Smooth muscle cell (in vitro differentiated cells): ENCODE results near the gene CD27. TPM values are rescaled to one million over a fixed set of nuclear protein-coding genes. Genes with fewer than 3 reads are reported as not detected.

Source experiments
- DNase-seq: peaks from one replicate; lab custom pipeline; 2025; ENCODE audit not compliant: unreplicated experiment; lab: John Stamatoyannopoulos, UW
- H2AFZ ChIP-seq: fragments of 200-600 bp; sonication (generic); 2 replicates; pipeline ENCODE4 v1.6.0; 2016; ENCODE audit warnings: antibody characterized with exemption, low read depth, mild to moderate bottlenecking
- H3F3A ChIP-seq: fragments of 200-600 bp; sonication (generic); 2 replicates; pipeline ENCODE4 v1.6.0; 2017; ENCODE audit warnings: antibody characterized with exemption, low read depth
- H3K27ac ChIP-seq: fragments of 200-600 bp; sonication (generic); 2 replicates; pipeline ENCODE4 v1.5.1; 2016; ENCODE audit warnings: low read depth, mild to moderate bottlenecking
- H3K27me3 ChIP-seq: fragments of 200-600 bp; sonication (generic); 2 replicates; pipeline ENCODE4 v1.6.1; 2016; ENCODE audit warnings: low read depth, mild to moderate bottlenecking
- H3K36me3 ChIP-seq: fragments of 200-600 bp; sonication (generic); 2 replicates; pipeline ENCODE4 v1.5.1; 2016; ENCODE audit warnings: low read depth
- H3K4me1 ChIP-seq: fragments of 200-600 bp; sonication (generic); 2 replicates; pipeline ENCODE4 v1.5.1; 2016; ENCODE audit warnings: low read depth
- H3K4me2 ChIP-seq: fragments of 200-600 bp; sonication (generic); 2 replicates; pipeline ENCODE4 v1.6.0; 2016; ENCODE audit warnings: mild to moderate bottlenecking
- H3K4me3 ChIP-seq: fragments of 200-600 bp; sonication (generic); 2 replicates; pipeline ENCODE4 v1.5.1; 2016; ENCODE audit warnings: mild to moderate bottlenecking
- H3K79me2 ChIP-seq: fragments of 200-600 bp; sonication (generic); 2 replicates; pipeline ENCODE4 v1.6.0; 2016; ENCODE audit warnings: low read depth, mild to moderate bottlenecking
- H3K9ac ChIP-seq: fragments of 200-600 bp; sonication (generic); 2 replicates; pipeline ENCODE4 v1.6.0; 2016; ENCODE audit warnings: low read depth
- H3K9me3 ChIP-seq: fragments of 200-600 bp; sonication (generic); replicated peaks from 2 replicates; pipeline ENCODE4 v1.5.1; 2016; ENCODE audit warnings: low read depth
- H4K20me1 ChIP-seq: fragments of 200-600 bp; sonication (generic); 2 replicates; pipeline ENCODE4 v1.6.0; 2016; ENCODE audit warnings: low read depth
- CTCF ChIP-seq: fragments of 200-600 bp; sonication (generic); IDR thresholded peaks from 2 replicates; pipeline ENCODE4 v1.5.1; 2017; ENCODE audit warnings: borderline replicate concordance, mild to moderate bottlenecking, antibody characterized with exemption; ENCODE audit not compliant: insufficient read depth, poor library complexity, severe bottlenecking
- WGBS: methylation state at CpG from one replicate; pipeline ENCODE4 v1.1.7; 2016; ENCODE audit warnings: low lambda C conversion rate; 5-methylcytosine and 5-hydroxymethylcytosine counted together
- polyA plus RNA-seq: library from polyadenylated mRNA; unstranded; fragments of >200 nt; fragmentation: Nextera tagmentation; extraction: Ambion mirVana; gene quantifications from 2 replicates; pipeline ENCODE4 v1.2.1, GENCODE V29; 2016
- total RNA-seq: library from RNA; depleted of rRNA; stranded (reverse); fragments of >200 nt; gene quantifications from 2 replicates; pipeline ENCODE4 v1.2.3, GENCODE V29; 2014

CD27 gene
- total and polyA plus RNA-seq, 2 experiments from 2014 or later: not detected

DNA sequence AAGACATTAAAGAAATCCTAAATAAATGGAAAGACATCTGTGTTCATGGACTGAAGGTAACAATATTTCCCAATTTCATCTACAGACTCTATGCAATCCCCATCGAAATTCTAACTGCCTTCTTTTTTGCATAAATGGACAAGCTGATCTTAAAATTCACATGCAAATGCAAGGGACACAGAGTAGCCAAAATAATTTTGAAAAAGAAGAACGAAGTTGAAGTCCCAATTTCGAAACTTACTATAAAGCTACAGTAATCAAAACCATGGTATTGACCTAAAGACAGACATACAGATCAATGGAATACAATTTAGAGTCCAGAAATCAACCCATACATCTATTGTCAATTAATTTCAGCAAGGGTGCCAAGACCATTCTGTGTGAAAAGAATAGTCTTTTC is 16.4 kb upstream of the CD27 start:
- H3K4me3 ChIP-seq: no peak overlapping the region
- no peak overlapping the region for H3K27ac ChIP-seq
- no peaks in the 10 kb centered on the region for H3K4me1 ChIP-seq
- no peaks in the 10 kb centered on the region for H3K36me3 ChIP-seq
- no peaks in the 10 kb centered on the region for H3K27me3 ChIP-seq
- 87% methylated on average over 3 of the region's 3 CpGs for WGBS
- peaks cover 9% of the 10 kb centered on the region for H3F3A ChIP-seq
- H4K20me1 ChIP-seq: no peaks in the 10 kb centered on the region
- H3K9ac ChIP-seq: no peak overlapping the region
- TF ChIP-seq CTCF: no peak
- H3K4me2 ChIP-seq: no peak overlapping the region
- no peaks in the 10 kb centered on the region for H3K9me3 ChIP-seq
- DNase-seq: no peak
- H3K79me2 ChIP-seq: no peaks in the 10 kb centered on the region
- H2AFZ ChIP-seq: no peak overlapping the region

GRCh38 chr12:6430124-6430989 is 14.4 kb upstream of the CD27 start:
- no peak for TF ChIP-seq CTCF
- Histone ChIP-seq H4K20me1 (no peaks in the 10 kb centered on the region), H3K9me3 (no peaks in the 10 kb centered on the region), H3K27me3 (no peaks in the 10 kb centered on the region), H3K36me3 (no peaks in the 10 kb centered on the region), H3K27ac (peak overlapping the region; percentile 73), H3K4me2 (peak overlapping the region; percentile 76), H3K4me1 (no peaks in the 10 kb centered on the region), H2AFZ (no peak overlapping the region), H3K79me2 (no peaks in the 10 kb centered on the region), H3F3A (peaks cover 9% of the 10 kb centered on the region), H3K9ac (peak overlapping the region; percentile 40), H3K4me3 (no peak overlapping the region)
- peak; percentile 24 for DNase-seq
- WGBS: 50% methylated on average over 19 of the region's 19 CpGs

DNA sequence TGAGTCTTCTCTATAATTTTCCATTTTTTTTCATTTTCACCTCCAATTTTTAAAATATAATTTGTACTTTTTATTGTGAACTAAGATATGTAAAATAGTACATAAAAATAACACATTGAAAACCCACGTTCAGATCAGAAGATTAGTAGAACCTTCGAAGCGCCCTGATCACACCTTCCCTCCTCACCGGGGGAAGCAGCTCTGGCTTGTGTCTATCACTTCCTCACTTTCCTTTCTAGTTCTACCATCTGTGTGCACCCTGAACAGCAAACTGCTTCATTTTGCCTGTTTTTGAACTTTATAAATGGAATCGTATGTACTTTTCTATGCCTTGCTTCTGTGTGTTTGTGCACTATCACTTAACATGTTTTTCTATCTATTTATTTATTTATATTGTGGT is 11.8 kb upstream of the CD27 start:
- no peaks in the 10 kb centered on the region for H3K27me3 ChIP-seq
- no peak overlapping the region for H3K4me3 ChIP-seq
- H3F3A ChIP-seq: peaks cover 9% of the 10 kb centered on the region
- no peak overlapping the region for H3K4me2 ChIP-seq
- no peaks in the 10 kb centered on the region for H4K20me1 ChIP-seq
- no peak overlapping the region for H3K27ac ChIP-seq
- H3K4me1 ChIP-seq: no peaks in the 10 kb centered on the region
- no peak for DNase-seq
- no peak overlapping the region for H3K9ac ChIP-seq
- no peak for TF ChIP-seq CTCF
- no peak overlapping the region for H2AFZ ChIP-seq
- no peaks in the 10 kb centered on the region for H3K36me3 ChIP-seq
- H3K79me2 ChIP-seq: no peaks in the 10 kb centered on the region
- H3K9me3 ChIP-seq: no peaks in the 10 kb centered on the region
- 90% methylated on average over 5 of the region's 5 CpGs for whole genome bisulfite sequencing
